ENCODE measurements around the gene PCED1A.
"Not testable (repeated sequence)": the region's sequence is repeated elsewhere in the genome, so short reads cannot be mapped to it uniquely, and the experiment has no call there.

Gene PCED1A

DNA sequence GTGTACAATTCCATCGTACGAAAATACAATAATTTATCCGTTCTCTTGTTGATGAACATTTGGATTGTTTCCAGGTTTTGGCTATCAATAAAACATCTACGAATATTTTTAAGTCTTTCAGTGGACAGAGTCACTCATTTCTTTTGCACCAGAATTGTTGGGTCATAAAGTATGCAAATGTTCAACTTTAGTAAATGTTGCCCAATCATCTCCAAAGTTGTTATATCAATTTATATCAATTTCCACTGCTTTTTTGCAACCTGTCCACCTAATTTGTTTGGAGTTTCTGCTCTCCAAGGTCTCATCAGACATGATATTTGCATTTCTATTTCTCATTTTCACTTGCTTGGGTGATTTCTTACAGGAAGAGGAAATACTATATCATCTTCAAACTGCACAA, 13.8 kb downstream of the PCED1A start:
- no peak for DNase-seq (ENCODE audit: low spot score)

- DNase-seq (ENCODE audit: low spot score), result no peak
These were observed 14.7 kb downstream of the PCED1A start for GRCh38 chr20:2825761-2826160.

GRCh38 chr20:2822073-2822472, 18.4 kb downstream of the PCED1A start:
- no peak for DNase-seq (ENCODE audit: low spot score)

GRCh38 chr20:2820896-2821869, 19.3 kb downstream of the PCED1A start:
- DNase-seq (ENCODE audit: low spot score), result no peak

DNA sequence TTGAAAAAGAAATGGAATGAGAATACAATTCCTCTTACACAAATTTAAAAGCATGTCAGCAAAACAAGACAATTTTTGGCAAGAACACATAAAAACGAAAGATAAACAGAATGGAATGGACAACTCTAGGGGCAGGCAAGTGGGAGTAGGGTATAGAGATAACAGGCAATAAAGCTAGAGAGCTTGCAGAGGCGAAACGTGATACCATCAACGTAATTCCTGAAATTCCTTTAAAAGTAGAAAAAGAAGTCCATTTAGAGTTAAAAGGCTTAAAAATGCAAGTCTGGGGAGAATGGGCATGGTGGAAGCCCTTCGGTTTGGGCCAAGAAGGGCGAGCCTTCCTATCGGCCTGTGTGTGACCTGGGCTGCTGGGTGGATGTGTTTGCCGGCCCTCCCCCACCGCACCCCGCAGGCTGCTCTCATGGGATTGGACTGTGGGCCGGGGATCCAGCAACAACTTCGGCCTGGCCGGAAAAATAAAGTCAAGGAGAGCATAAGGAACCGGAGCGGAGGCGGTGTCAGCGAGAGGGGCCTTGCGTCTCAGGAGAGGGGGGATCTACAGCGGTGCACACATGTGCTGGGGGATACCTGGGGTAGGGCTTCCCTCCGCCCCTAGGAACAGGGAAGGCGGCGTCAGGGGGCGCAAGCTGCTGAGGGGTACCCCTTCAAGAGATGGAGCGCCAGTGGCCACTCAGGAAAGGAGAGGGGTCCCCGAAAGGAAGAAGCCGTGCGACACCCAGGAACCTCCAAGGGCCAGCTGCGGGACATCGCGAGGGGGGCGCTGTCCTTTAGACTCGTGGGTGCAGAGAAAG, 20.2 kb downstream of the PCED1A start:
- no peak for DNase-seq (ENCODE audit: low spot score)

- no peak for DNase-seq (ENCODE audit: low spot score)
These were observed 22.4 kb downstream of the PCED1A start for GRCh38 chr20:2817891-2818595.

DNA sequence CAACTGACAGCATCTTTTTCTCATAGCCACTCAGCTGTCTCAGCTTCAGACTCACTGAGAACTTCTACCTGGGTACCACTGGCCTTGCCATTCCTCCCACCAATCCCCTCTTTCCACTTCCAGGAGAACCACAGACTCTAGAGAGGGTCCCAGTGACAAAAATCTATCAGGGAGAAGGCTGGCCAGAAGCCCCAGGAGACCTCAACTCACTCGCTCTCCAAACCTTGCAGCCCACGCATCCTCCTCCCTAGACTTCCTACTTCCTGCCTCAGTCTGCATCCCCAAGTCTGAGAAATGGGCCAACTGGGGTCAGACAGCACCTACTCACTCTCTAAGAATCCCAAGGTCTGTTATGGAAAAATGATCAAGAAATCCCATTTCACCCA, 23.1 kb downstream of the PCED1A start:
- no peak for DNase-seq (ENCODE audit: low spot score)

DNA sequence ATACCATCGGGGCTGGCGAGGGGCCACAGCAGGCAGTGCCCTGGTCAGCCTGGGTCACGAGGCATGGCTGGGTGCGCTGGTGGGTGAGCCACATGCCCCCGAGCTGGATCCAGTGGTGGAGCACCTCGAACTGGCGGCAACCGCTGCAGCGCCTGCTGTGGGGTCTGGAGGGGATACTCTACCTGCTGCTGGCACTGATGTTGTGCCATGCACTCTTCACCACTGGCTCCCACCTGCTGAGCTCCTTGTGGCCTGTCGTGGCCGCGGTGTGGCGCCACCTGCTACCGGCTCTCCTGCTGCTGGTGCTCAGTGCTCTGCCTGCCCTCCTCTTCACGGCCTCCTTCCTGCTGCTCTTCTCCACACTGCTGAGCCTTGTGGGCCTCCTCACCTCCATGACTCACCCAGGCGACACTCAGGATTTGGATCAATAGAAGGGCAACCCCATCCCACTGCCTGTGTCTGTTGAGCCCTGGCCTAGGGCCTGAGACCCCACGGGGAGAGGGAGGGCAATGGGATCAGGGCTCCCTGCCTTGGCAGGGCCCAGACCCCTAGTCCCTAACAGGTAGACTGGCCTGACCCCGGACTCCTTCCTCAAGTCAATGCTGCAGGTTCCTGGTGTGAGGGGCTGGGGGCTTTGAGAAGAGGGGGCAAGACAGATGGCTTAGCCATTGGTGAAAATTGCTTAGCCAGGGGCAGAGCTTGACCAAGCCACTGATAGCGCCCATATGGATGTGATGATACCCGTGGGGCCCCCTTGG, 23.7 kb downstream of the PCED1A start:
- DNase-seq (ENCODE audit: low spot score), result no peak

- DNase-seq (ENCODE audit: low spot score), result no peak
These were observed 24.3 kb downstream of the PCED1A start, which contains the start of gene TMEM239 for GRCh38 chr20:2816030-2816582. TSS of gene TMEM239 (plus strand) at chr20:2816364. CDS start at chr20:2816555, 191 bp downstream.

DNA sequence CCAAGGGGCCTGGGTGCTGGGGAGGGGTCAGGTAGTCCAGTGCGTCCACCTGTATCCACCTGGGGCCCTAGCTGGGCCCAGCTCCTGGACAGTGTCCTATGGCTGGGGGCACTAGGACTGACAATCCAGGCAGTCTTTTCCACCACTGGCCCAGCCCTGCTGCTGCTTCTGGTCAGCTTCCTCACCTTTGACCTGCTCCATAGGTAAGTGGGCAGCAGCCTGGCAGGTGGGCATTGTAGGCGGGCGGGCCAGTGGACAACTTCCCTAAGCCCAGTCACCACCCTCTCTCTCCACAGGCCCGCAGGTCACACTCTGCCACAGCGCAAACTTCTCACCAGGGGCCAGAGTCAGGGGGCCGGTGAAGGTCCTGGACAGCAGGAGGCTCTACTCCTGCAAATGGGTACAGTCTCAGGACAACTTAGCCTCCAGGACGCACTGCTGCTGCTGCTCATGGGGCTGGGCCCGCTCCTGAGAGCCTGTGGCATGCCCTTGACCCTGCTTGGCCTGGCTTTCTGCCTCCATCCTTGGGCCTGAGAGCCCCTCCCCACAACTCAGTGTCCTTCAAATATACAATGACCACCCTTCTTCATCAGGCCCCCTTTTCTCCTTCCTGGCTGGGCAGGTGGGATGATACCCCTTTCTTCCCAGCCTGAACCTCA, 25.1 kb downstream of the PCED1A start:
- DNase-seq (ENCODE audit: low spot score), result no peak

DNA sequence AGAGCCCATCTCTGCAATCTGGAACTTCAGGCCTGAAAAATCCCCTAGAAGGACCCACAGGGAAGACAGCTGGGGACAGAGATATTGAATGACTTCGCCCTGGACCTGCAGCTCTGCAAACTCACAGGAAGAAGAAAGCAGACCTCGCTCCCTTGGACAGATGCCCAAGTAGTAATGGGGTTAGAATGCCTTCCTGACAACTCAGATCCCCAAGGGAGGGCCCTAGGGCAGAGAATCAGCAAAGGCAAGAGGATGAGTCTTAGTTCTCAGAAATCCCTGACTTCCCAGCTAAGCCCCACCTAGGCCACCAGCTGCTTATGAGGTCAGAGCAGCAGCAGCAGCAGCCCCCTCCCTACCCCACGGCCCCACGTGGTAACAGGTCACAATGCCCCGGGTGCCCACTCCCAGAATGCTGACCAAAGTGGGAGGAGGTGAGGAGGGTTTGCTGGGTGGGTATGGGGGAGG, 25.8 kb downstream of the PCED1A start, which contains the start of gene C20orf141:
Gene C20orf141 (plus strand): TSS at position 401 of the 465 bp plus-strand sequence. CDS start 198 bp downstream, outside the sequence.
- no peak for DNase-seq (ENCODE audit: low spot score)

DNA sequence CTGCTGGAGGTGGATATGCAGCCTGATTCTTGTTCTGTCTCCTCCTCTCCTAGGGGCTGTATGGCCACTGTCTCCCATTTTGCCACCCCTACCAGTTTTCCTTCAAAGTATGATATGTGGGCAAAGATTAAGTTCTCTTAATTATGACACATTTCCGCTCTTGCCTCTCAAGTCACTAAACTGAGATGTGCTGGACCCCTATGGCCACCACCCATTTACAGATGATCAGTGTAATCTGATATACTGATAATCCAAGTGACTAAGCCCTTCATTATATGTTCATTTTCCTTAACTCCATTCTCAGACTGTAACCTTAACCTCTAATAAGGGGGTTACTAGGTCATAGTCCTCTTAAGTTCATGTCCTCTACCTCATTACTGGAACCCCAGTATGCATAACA, 26.4 kb downstream of the PCED1A start:
- no peak for DNase-seq (ENCODE audit: low spot score)

GRCh38 chr20:2812189-2812588, 28.3 kb downstream of the PCED1A start:
- DNase-seq (ENCODE audit: low spot score), result no peak

- DNase-seq (ENCODE audit: low spot score), result no peak
These were observed 30.8 kb downstream of the PCED1A start for GRCh38 chr20:2809690-2810089.

- DNase-seq (ENCODE audit: low spot score), result not testable (repeated sequence)
These were observed 32.5 kb downstream of the PCED1A start for GRCh38 chr20:2807929-2808328.

- no peak for DNase-seq (ENCODE audit: low spot score)
These were observed 33.4 kb downstream of the PCED1A start for GRCh38 chr20:2807019-2807418.

DNA sequence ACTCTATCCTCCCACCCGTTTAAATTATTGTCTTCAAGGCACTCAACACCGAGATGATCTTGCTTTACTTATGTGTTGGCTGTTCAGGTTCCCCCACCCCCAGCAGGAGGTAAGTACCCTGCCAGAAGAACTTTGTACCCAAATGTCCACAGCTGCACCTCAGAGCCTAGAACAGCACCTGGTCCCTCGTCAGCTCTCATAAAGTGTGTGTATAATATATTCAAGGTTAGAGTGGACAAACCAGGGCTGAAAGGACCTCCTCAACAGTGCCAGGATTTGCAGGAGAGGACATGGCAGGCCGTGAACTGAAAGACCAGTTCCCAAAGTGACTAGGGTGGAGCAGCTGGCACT, 34.1 kb downstream of the PCED1A start:
- no peak for DNase-seq (ENCODE audit: low spot score)

DNA sequence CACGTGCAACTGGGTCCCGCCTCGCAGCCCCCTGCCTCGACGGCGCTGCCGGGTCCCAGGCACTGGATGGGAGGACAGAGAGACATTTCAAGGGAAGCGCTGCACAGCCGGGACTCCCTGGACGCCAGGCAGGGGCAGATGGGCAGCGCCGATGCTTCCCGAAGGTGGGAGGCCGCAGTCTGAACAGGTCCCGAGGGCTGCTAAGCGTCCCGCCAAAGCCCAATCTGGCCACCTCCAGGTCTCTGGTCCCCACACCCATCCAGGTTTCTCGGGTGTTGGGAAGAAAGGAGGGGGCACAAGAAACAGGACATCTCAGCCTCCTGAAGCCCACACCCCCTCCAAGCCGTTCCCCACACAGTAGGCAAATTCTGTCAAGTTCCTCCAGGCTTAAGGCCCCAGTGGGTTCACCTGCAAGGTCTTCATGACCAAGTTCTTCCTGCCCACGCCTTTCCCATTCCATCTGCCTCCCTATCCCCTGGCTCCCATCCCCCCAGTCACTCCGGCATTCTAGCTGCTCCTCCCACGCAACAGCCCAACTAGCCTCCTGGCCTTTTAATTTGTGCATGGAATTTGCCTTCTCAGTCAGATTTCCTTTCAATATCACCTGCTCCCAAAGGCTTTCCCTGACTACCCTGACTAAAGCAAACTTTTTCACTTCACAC, 34.6 kb downstream of the PCED1A start:
- DNase-seq (ENCODE audit: low spot score), result no peak

- DNase-seq (ENCODE audit: low spot score), result no peak
These were observed 35.4 kb downstream of the PCED1A start for GRCh38 chr20:2804852-2805688.
